Middle frontal gyrus (tissue), 1 donor: ENCODE results near the gene FKBP1A.
A peak's percentile ranks its signal among the peaks of the same experiment; 100 is the strongest.

Experiments used
- DNase-seq: peaks from one replicate; pipeline ENCODE4 v3.0.0-alpha.2; 2015; ENCODE audit warnings: low spot score; ENCODE audit errors: extremely low spot score

Gene FKBP1A

GRCh38 chr20:1332749-1333300 lies 60.0 kb downstream of the FKBP1A start:
- no peak for DNase-seq

GRCh38 chr20:1331801-1332453 lies 60.9 kb downstream of the FKBP1A start:
- no peak for DNase-seq

GRCh38 chr20:1331101-1331500 lies 61.8 kb downstream of the FKBP1A start:
- no peak for DNase-seq

- DNase-seq = no peak
Measured at GRCh38 chr20:1330075-1330830, 62.6 kb downstream of the FKBP1A start.

GRCh38 chr20:1328680-1329330 lies 64.0 kb downstream of the FKBP1A start, which contains the start of gene SDCBP2:
Gene SDCBP2 (minus strand): TSS chr20:1329139. CDS start chr20:1320416, 8,723 bp downstream.
- no peak for DNase-seq

- no peak for DNase-seq
Measured at GRCh38 chr20:1327827-1328679, 64.8 kb downstream of the FKBP1A start.

GRCh38 chr20:1327241-1327653 lies 65.6 kb downstream of the FKBP1A start:
- DNase-seq = no peak

- no peak for DNase-seq
Measured at GRCh38 chr20:1326031-1326930, 66.6 kb downstream of the FKBP1A start.

GRCh38 chr20:1325173-1326030 lies 67.5 kb downstream of the FKBP1A start:
- DNase-seq = peak; percentile 94

- no peak for DNase-seq
Measured at GRCh38 chr20:1324598-1325172, 68.2 kb downstream of the FKBP1A start.

- no peak for DNase-seq
Measured at GRCh38 chr20:1323830-1324597, 68.8 kb downstream of the FKBP1A start.

- no peak for DNase-seq
Measured at GRCh38 chr20:1323256-1323655, 69.6 kb downstream of the FKBP1A start.

- no peak for DNase-seq
Measured at GRCh38 chr20:1322511-1323245, 70.2 kb downstream of the FKBP1A start.

GRCh38 chr20:1321654-1321939 lies 71.3 kb downstream of the FKBP1A start:
- DNase-seq = no peak

- DNase-seq = no peak
Measured at GRCh38 chr20:1320902-1321653, 71.8 kb downstream of the FKBP1A start.

- DNase-seq = no peak
Measured at GRCh38 chr20:1320016-1320415, 72.8 kb downstream of the FKBP1A start.

GRCh38 chr20:1319462-1319861 lies 73.4 kb downstream of the FKBP1A start:
- DNase-seq = no peak
